Measurements from ENCODE around the gene SUCLG2.
A peak's percentile ranks its signal among the peaks of the same experiment; 100 is the strongest.

The SUCLG2 gene

GRCh38 chr3:67654099-67654843, at the start of gene SUCLG2:
Gene SUCLG2 (minus strand): TSS chr3:67654612. CDS start chr3:67654586, 26 bp downstream.
- peak; percentile 70 for DNase-seq

- DNase-seq, result no peak
Measured at GRCh38 chr3:67700596-67700995, 46.2 kb upstream of the SUCLG2 start.

- DNase-seq, result no peak
Measured at GRCh38 chr3:67699882-67700281, 45.5 kb upstream of the SUCLG2 start.

- no peak for DNase-seq
Measured at GRCh38 chr3:67692621-67693020, 38.2 kb upstream of the SUCLG2 start.

GRCh38 chr3:67691926-67692325, 37.5 kb upstream of the SUCLG2 start:
- DNase-seq, result no peak

- DNase-seq, result no peak
Measured at GRCh38 chr3:67691207-67691606, 36.8 kb upstream of the SUCLG2 start.

GRCh38 chr3:67689806-67690205, 35.4 kb upstream of the SUCLG2 start:
- no peak for DNase-seq

GRCh38 chr3:67688231-67688630, 33.8 kb upstream of the SUCLG2 start:
- no peak for DNase-seq

GRCh38 chr3:67686069-67686468, 31.7 kb upstream of the SUCLG2 start:
- no peak for DNase-seq

GRCh38 chr3:67685499-67685898, 31.1 kb upstream of the SUCLG2 start:
- DNase-seq, result no peak

GRCh38 chr3:67684211-67684610, 29.8 kb upstream of the SUCLG2 start:
- no peak for DNase-seq

GRCh38 chr3:67683522-67683921, 29.1 kb upstream of the SUCLG2 start:
- DNase-seq, result no peak

- DNase-seq, result no peak
Measured at GRCh38 chr3:67678665-67679064, 24.3 kb upstream of the SUCLG2 start.

- DNase-seq, result no peak
Measured at GRCh38 chr3:67674055-67674454, 19.6 kb upstream of the SUCLG2 start.

- DNase-seq, result no peak
Measured at GRCh38 chr3:67662733-67663132, 8.3 kb upstream of the SUCLG2 start.

GRCh38 chr3:67661089-67661488, 6.7 kb upstream of the SUCLG2 start:
- DNase-seq, result no peak

- DNase-seq, result no peak
Measured at GRCh38 chr3:67657192-67657591, 2.8 kb upstream of the SUCLG2 start.

- DNase-seq, result no peak
Measured at GRCh38 chr3:67656614-67657013, 2.2 kb upstream of the SUCLG2 start.

GRCh38 chr3:67655364-67656121, 1.1 kb upstream of the SUCLG2 start:
- no peak for DNase-seq

GRCh38 chr3:67654844-67655177, 399 bp upstream of the SUCLG2 start:
- DNase-seq, result no peak

GRCh38 chr3:67653425-67654098, 850 bp downstream of the SUCLG2 start:
- DNase-seq, result no peak

- DNase-seq, result no peak
Measured at GRCh38 chr3:67650084-67650483, 4.3 kb downstream of the SUCLG2 start.

GRCh38 chr3:67649681-67650080, 4.7 kb downstream of the SUCLG2 start:
- DNase-seq, result no peak

GRCh38 chr3:67648701-67649100, 5.7 kb downstream of the SUCLG2 start:
- DNase-seq, result no peak

All from NCI-H2171 treated with DMSO at 0.1 percent for 48 hours (cell line).